ENCODE data around the gene TM9SF3.

The TM9SF3 gene

DNA sequence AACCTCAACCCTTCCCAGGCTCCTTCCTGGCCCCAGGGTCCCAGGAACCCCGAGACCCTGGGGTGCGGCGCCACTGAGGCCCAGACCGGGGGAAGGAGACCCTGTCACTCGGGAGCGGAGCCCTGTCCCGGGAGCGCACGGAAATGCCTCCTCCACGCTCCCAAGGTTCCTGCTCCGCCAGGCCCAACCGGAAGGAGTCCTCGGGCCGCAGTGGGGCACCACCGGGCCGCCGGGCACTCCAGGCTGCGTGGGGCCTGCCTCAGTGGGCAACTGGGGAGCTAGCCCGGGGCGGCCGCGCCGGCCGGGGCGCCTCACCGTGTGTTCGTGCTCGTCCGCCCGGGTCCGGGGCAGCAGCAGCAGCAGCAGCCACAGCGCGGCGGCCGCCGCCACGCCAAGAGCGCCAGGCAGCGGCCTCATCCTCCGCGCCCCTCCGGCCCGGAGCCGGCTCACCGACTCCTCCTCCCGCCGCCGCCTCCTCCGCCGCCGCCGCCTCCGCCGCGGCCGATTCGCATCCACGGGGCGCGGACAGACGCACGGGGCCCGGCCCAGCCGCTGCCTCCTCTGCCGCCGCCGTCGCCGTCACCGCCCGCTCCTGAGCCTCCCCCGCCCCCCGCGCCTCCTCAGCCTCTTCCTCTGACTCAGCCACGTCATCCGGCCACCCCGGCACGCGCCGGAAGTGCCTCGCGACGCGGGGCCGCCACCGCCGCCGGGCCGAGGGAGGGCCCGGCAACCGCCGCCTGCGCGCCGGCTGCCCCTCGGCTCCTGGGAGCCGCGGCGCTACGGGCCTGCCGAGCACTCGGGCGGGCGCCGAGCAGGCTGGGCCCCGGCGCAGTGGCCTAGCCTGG lies at the start of gene TM9SF3:
TSS of gene TM9SF3 (minus strand) at position 594 of the 845 bp plus-strand sequence. CDS start at position 417, 177 bp downstream.
- Mint-ChIP-seq H3K27ac (peak within 1 kb of the TSS; percentile 95), H3K9me3 (no peaks in the 10 kb centered on the region), H3K4me1 (peaks cover 43% of the 10 kb centered on the region), H3K36me3 (no peaks in the 10 kb centered on the region), H3K4me3 (peak within 1 kb of the TSS; percentile 98), H3K27me3 (no peaks in the 10 kb centered on the region)

DNA sequence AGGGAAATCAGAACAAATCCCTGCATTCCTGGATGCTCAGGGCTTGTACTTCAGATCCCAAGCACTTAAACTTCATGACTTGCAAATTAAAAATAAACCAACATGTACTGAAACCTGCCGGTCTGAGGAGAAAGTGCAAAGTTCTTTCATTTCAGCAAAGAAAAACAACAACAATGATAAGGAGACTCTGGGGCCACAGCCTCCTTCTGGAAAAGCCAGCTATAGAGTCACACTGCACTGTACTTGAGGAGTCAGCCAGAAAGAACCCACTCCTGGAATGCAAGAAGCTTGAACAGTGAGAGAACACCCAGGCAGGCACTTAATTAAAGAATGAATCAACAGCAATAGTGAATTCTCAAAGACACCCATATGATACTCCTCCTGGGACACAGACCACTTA lies 49.7 kb upstream of the TM9SF3 start:
- Mint-ChIP-seq H3K36me3 (no peaks in the 10 kb centered on the region), H3K27me3 (no peaks in the 10 kb centered on the region), H3K27ac (no peak overlapping the region), H3K4me3 (no peak overlapping the region), H3K4me1 (no peaks in the 10 kb centered on the region), H3K9me3 (no peaks in the 10 kb centered on the region)

DNA sequence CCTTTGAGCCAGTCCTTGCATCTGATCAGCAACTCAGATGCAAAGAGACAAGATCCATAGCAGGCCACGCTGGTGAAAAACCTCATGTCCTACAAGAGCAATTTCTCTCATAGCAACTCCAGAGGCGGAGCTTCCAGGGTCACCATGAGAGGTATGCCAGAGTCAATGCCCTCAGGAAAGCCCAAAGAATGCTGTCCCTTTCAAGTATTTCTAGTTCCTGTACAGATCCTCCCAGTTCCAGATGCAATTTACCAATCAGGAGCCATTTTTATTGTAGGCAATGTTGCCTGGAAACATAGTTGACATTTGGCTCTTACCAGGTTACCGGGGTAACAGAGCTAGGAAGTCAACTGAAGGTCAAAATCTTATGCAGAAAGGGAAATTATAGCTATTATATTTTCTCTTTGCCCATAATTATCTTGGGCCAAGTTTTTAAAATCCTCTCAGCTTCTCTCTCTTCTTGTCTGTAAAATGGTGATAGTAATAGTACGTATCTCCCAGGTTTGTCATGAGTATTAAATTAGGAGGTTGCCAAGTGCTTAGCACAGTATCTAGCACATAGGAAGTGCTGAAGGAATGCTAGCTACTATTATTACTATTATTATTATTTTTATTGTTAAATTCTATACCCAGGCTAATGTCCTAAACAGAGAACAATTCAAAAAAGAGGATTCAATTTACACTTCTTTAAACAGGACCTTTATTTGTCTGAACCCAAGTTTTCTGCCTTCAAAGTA lies 46.3 kb upstream of the TM9SF3 start:
- H3K36me3 Mint-ChIP-seq, result no peaks in the 10 kb centered on the region

DNA sequence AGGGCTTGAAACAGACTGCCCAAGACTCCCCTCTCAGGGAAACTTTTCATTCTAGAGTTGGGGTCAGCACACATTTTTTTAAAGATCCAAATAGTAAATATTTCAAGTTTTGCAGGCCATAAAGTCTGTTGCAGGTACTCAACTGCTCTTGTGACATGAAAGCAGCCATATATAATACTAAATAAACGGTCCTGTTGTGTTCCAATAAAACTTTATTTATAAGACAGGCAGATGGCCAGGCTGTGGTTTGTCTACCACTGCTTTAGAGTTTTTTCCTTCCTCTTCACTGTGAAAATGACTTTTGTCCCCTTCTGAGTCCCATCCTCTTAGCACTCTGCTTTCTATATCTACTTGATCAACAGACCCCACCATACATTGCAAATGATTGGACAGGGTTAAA lies 40.5 kb upstream of the TM9SF3 start:
- Mint-ChIP-seq H3K4me1 (no peaks in the 10 kb centered on the region), H3K4me3 (no peak overlapping the region), H3K36me3 (no peaks in the 10 kb centered on the region), H3K27me3 (no peaks in the 10 kb centered on the region), H3K9me3 (no peaks in the 10 kb centered on the region), H3K27ac (no peak overlapping the region)

More for the DNA sequence above, 46.3 kb upstream of the TM9SF3 start:
- Mint-ChIP-seq H3K4me3 (no peak overlapping the region), H3K9me3 (no peaks in the 10 kb centered on the region), H3K27ac (no peak overlapping the region), H3K4me1 (no peaks in the 10 kb centered on the region), H3K27me3 (no peaks in the 10 kb centered on the region)

DNA sequence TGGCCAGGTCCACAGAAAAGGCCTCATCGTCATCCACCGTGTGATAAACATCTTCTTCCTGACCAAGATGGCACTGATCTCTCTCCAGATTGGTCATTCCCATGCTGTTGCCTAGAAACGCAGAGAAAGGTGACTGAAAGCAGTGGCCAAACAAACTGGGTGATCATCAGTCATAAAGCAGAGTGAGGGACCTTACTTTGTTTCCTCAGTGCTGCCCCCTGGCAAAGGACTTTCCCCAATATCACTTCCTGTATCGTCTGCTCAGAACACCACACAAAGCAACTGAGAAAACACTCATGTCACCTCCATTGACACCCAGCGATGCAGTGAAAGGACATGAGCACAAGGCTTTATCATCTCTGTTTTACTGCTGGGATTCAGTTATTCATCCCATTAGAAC lies 40.0 kb upstream of the TM9SF3 start:
- Mint-ChIP-seq H3K9me3 (no peaks in the 10 kb centered on the region), H3K4me3 (no peak overlapping the region), H3K27ac (no peak overlapping the region), H3K4me1 (no peaks in the 10 kb centered on the region), H3K27me3 (no peaks in the 10 kb centered on the region), H3K36me3 (no peaks in the 10 kb centered on the region)

DNA sequence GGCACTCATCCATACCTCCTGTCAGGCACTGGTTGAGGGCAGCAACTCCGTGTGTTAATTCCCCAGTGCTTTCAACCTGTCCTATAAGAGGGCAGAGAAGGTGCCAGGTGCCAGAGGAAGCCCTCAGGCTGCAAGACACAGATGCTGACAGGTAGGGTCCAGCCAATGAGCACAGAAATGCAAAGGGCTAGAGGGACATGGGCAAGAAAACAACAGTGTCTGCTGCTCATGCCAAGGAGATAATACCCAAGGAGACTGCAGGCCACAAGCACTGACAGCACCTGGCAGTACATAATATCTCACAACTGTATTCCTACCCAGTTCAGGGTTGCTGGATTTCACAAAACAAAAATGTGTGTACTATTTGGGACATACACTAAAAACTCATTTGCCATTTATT lies 38.4 kb upstream of the TM9SF3 start:
- no peaks in the 10 kb centered on the region for H3K9me3 Mint-ChIP-seq
- H3K36me3 Mint-ChIP-seq, result no peaks in the 10 kb centered on the region
- H3K4me1 Mint-ChIP-seq, result no peaks in the 10 kb centered on the region
- no peaks in the 10 kb centered on the region for H3K27me3 Mint-ChIP-seq
- H3K4me3 Mint-ChIP-seq, result no peak overlapping the region
- H3K27ac Mint-ChIP-seq, result no peak overlapping the region

DNA sequence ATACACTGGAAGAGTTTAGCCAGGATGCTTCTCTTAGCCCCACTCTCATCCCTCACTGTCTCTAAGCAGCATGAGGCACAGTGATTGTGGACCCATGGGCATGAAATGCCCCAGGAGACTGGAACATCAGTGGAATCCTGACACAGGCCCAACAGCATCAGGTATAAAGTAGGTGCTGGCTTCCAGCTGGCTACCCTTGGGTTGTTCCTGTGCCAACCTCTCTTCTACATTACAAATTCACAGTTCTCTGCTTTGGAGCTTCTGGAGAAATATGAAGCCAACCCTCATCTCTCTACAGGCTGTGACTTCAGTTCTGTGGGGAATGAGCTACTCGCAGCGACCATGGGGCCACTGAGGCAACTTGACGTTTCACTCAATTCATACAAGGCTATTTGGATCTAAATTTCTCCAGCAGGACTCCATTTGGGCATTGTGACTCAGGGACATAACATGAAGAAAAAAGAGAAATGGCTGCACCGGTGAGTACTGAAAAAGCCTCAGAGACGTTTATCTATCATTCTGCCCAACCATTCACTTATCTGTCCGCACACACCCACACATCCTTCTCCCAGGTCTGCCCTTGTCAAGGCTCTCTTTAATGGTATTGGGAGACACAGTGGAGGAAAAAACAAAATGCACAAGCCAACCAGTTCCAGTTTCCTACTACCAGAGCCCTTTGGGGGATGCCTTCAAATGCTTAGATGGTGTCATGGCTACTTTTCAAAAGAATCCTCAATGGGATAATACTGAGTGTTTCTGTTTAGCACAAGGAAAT lies 35.4 kb upstream of the TM9SF3 start:
- Mint-ChIP-seq H3K36me3 (no peaks in the 10 kb centered on the region), H3K9me3 (no peaks in the 10 kb centered on the region), H3K27me3 (no peaks in the 10 kb centered on the region), H3K4me1 (no peaks in the 10 kb centered on the region), H3K4me3 (no peak overlapping the region), H3K27ac (no peak overlapping the region)

DNA sequence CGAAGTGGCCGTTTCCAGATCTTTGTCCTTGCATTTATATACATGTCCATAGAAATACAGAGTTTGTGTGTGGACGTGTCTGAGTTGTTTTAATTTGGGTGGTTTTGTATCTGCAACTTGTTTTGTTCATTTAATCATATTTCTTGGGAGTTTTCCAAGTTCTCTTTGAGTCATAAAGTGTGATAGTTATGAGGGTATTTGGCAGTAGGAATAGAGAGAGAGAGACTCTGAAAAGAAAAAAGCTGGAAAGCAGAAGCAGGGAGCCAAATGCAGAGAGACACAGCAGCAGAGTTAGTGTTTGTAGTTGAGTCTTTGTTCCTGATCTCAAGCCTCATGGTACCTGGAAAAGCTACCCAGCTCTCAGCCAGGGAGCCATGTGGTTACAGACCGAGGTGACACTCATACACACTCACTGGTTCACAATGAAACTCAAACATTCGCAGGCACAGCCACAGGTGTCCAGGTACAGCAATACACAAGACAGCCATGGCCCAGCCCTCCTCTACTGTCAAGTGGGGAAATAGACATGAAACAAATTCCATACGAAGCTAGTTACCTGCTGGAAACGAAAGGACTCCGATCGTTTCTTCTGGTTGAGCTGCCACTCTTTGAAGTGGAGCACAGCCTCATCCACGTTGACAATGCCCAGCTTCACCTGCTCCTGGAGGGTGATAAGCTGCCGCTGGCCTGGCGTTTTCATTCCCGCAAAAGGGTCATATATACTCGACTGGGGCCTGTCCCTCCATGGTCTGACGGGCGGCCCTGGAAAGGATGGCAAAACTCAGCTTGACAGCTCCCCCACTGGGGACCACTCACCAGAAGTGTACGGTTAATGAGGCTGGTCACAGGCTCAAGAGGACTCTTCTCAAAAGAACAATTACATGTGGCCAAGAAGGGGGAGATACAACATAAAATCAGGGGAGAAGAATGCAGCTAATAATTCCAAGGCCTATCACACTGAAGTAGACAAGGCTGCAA lies 33.3 kb upstream of the TM9SF3 start:
- Mint-ChIP-seq H3K27ac (no peak overlapping the region), H3K4me3 (no peak overlapping the region), H3K9me3 (no peaks in the 10 kb centered on the region), H3K27me3 (no peaks in the 10 kb centered on the region), H3K36me3 (no peaks in the 10 kb centered on the region), H3K4me1 (no peaks in the 10 kb centered on the region)

DNA sequence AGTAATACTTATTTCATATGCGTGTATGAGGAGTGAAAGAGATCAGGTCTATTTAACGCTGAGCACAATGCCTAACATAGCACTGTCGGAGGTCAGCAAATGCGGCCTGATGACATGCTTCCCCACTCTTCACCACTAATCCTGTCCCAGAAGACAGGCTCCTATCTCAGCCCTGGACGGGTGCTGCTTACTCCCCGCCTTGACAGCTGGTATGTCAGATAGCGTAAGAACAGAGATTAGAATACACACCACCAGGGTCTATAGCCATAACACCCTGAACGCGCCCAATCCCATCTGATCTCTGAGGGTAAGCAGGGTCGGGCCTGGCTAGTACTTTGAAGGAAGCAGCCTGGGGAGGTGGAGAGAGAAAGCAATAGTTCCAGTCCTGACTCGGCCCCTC lies 32.3 kb upstream of the TM9SF3 start:
- no peak overlapping the region for H3K27ac Mint-ChIP-seq

DNA sequence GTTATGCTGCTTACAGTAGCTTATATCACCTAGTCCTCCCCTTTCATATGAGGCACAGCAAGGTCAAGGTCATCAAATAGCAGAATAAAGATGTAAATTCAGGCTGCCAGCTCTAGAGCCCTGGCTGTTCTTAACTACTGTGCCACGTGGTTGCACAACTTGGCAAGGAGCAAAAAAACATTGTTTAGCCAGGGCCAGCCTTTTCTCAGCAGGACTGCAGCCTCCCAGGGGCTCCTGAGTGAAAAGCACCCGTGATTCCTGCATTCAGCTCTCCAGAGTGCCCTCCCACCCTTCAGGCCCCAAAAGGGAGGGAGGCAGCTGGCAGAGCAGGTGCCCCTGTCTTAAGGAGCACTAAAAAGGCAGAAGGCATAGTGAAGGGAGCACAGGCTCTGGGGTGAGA lies 31.8 kb upstream of the TM9SF3 start:
- Mint-ChIP-seq H3K27ac (no peak overlapping the region), H3K36me3 (no peaks in the 10 kb centered on the region), H3K4me1 (no peaks in the 10 kb centered on the region), H3K9me3 (no peaks in the 10 kb centered on the region), H3K27me3 (no peaks in the 10 kb centered on the region), H3K4me3 (no peak overlapping the region)

More for the DNA sequence above, 32.3 kb upstream of the TM9SF3 start:
- H3K9me3 Mint-ChIP-seq, result no peaks in the 10 kb centered on the region
- no peaks in the 10 kb centered on the region for H3K36me3 Mint-ChIP-seq
- H3K4me1 Mint-ChIP-seq, result no peaks in the 10 kb centered on the region
- no peak overlapping the region for H3K4me3 Mint-ChIP-seq
- H3K27me3 Mint-ChIP-seq, result no peaks in the 10 kb centered on the region

DNA sequence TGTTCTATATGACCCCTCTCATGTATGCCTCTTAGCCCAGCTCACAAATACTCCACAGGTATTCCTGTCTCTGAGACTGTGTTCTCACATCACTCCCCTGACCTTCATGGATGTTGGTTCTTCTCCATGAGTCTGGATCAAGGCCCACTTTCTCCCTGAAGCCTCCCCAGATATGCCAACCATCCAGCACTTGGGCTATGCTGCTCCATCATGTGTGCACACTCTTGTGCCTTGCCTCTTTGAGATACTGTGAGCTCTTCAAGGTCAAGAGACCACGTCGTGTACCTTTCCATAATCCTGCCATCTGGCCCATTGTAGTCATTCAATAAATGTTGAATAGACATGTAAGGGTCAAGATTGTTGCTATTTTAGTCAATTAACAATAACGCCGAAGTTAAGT lies 30.1 kb upstream of the TM9SF3 start:
- Mint-ChIP-seq H3K4me3 (no peak overlapping the region), H3K9me3 (no peaks in the 10 kb centered on the region), H3K27ac (no peak overlapping the region), H3K4me1 (no peaks in the 10 kb centered on the region), H3K36me3 (no peaks in the 10 kb centered on the region), H3K27me3 (no peaks in the 10 kb centered on the region)

DNA sequence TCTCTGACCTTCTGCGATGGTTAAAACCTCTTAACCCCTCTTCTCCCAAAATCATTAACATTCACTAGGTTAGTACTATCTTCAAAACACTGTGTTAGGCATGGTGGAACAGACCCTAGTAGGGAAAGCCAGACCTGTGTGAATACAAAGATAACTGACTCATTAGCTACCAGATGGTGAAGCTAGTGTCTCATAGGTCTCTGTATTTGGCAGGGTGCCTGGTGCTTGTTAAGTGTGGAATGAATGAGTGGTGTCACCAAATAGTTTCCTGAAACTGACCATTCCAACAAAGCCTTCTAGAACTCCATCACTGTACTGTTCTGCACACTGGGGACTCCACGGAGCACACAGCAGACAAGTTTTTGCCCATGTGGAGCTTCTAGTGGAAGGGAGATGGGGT lies 27.7 kb upstream of the TM9SF3 start:
- Mint-ChIP-seq H3K36me3 (no peaks in the 10 kb centered on the region), H3K9me3 (no peaks in the 10 kb centered on the region), H3K27me3 (no peaks in the 10 kb centered on the region), H3K4me3 (no peak overlapping the region), H3K4me1 (peaks cover 11% of the 10 kb centered on the region), H3K27ac (no peak overlapping the region)

DNA sequence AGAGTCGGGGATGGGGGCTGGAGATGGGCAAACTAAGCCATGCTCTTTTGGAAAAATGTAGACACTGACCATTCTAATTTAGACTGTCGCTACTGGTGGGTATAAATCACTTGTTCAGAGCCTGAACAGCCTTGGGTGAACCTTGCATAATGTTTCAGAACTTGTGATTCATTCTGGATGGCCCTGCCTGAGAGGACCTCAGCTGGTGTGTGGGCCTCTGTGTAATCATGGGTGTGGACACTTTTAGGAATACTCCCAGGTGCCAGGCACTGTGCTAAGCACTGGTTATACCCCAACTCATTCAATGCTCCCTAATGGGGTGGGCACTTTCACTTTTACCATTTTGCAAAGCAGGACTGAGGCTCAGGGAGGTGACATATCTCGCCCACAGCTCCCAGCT lies 26.8 kb upstream of the TM9SF3 start:
- H3K9me3 Mint-ChIP-seq, result no peaks in the 10 kb centered on the region
- no peaks in the 10 kb centered on the region for H3K36me3 Mint-ChIP-seq
- H3K4me3 Mint-ChIP-seq, result no peak overlapping the region
- H3K4me1 Mint-ChIP-seq, result peaks cover 11% of the 10 kb centered on the region
- H3K27ac Mint-ChIP-seq, result no peak overlapping the region
- H3K27me3 Mint-ChIP-seq, result no peaks in the 10 kb centered on the region

DNA sequence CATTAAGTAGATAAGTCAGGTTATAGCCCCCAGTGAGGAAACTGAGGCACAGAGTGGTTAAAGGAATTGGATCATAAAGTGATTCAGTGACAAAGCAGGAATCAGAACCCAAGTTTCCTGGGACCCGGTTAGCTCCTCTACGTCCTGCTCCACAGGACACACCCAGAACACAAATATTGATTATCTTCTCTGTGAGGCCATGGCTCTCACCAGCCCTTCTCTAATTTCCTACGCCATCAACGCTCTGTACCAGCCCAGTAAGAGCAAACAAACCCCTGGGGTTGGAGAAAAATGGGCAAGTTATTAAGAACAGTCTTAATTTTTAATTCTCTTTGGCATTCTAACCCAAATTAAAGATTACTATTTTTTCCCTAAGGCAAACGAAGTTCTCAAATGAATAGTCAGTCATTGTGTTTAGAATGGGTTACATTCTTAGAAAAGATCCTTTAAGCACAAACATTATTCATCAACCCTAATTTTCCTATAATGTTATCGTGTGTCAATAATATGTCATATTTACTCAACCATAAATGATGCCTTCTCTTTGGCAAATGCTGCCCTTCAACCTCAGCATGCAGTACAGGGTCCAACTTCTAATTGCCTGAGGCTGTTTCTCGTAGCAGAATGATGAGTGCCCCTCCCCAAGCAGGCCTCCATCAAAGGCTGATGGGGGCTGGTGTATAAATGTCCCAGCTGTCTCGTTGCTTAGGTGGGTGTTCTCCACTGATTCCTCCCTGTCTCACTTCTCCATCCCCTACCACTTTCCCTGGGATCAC lies 25.4 kb upstream of the TM9SF3 start:
- Mint-ChIP-seq H3K9me3 (no peaks in the 10 kb centered on the region), H3K4me3 (no peak overlapping the region), H3K4me1 (peaks cover 11% of the 10 kb centered on the region), H3K36me3 (no peaks in the 10 kb centered on the region), H3K27ac (no peak overlapping the region), H3K27me3 (no peaks in the 10 kb centered on the region)

Measured in activated naive CD4-positive, alpha-beta T cell treated with anti-CD3 and anti-CD28 coated beads, Interleukin-2, amount 50 U/mL, for 24 hours (primary cell).